HepG2 (cell line): ENCODE results near the gene BAIAP3. TPM values are rescaled to one million over a fixed set of nuclear protein-coding genes. Genes with fewer than 3 reads are reported as not detected.

Experiments used
- ARHGAP35 ChIP-seq: sonication (generic); formaldehyde crosslinking; IDR thresholded peaks from 2 replicates; pipeline ENCODE4 v1.9.0; 2022; ENCODE audit warnings: mild to moderate bottlenecking, inconsistent platforms, moderate library complexity, missing genetic modification reagents, borderline replicate concordance
- ATF7-NPFF ChIP-seq: sonication (generic); formaldehyde crosslinking; IDR thresholded peaks from 2 replicates; pipeline ENCODE4 v1.8.1; 2023; ENCODE audit warnings: mild to moderate bottlenecking, low read depth, missing genetic modification reagents, moderate library complexity
- JDP2 ChIP-seq: sonication (generic); formaldehyde crosslinking; IDR thresholded peaks from 2 replicates; pipeline ENCODE4 v1.8.1; 2022; ENCODE audit warnings: missing genetic modification reagents, borderline replicate concordance
- KLF13 ChIP-seq: sonication (generic); formaldehyde crosslinking; IDR thresholded peaks from 2 replicates; pipeline ENCODE4 v1.4.0; 2020; ENCODE audit warnings: mild to moderate bottlenecking, missing genetic modification reagents
- KMT2A ChIP-seq: sonication (generic); formaldehyde crosslinking; IDR thresholded peaks from 2 replicates; pipeline ENCODE4 v1.4.0; 2020; ENCODE audit warnings: missing genetic modification reagents
- SRSF1 ChIP-seq: fragments of 200-400 bp; formaldehyde crosslinking; optimal IDR thresholded peaks from 2 replicates; pipeline ENCODE3; 2017; ENCODE audit warnings: mild to moderate bottlenecking, low read depth, low read length, moderate library complexity
- TAF1 ChIP-seq: sonication (generic); formaldehyde crosslinking; IDR thresholded peaks from 2 replicates; pipeline ENCODE4 v1.4.0; 2020; ENCODE audit warnings: missing genetic modification reagents
- TP53 ChIP-seq: sonication (generic); formaldehyde crosslinking; conservative IDR thresholded peaks from 2 replicates; pipeline ENCODE4 v1.4.0; 2020; ENCODE audit warnings: missing genetic modification reagents
- ZNF335 ChIP-seq: sonication (generic); formaldehyde crosslinking; IDR thresholded peaks from 2 replicates; pipeline ENCODE4 v1.4.0; 2020; ENCODE audit warnings: missing genetic modification reagents
- ZNF598 ChIP-seq: sonication (generic); formaldehyde crosslinking; IDR thresholded peaks from 2 replicates; pipeline ENCODE4 v1.5.1; 2020; ENCODE audit warnings: mild to moderate bottlenecking, missing genetic modification reagents, borderline replicate concordance
- ZNF607 ChIP-seq: sonication (generic); formaldehyde crosslinking; IDR thresholded peaks from 2 replicates; pipeline ENCODE4 v1.5.1; 2020; ENCODE audit warnings: missing genetic modification reagents, mild to moderate bottlenecking, borderline replicate concordance
- ZNF672 ChIP-seq: sonication (generic); formaldehyde crosslinking; IDR thresholded peaks from 2 replicates; pipeline ENCODE4 v1.8.1; 2022; ENCODE audit warnings: missing genetic modification reagents
- polyA plus RNA-seq, 8 experiments: library from polyadenylated mRNA; depleted of rRNA in 3 of 8; stranded (reverse) in 7 of 8; unstranded in 1 of 8; fragments of >200 nt; fragmentation: Illumina TruSeq in 4 of 8; extraction: Trizol in 4 of 8; gene quantifications; 2 replicates each; pipeline versions ENCODE4 v1.2.1 to v1.2.3, GENCODE V29; 2011 to 2016; ENCODE audit warnings: low read depth in 4 of 8, missing spikeins in 1 of 8, mixed read lengths in 1 of 8; ENCODE audit not compliant: insufficient read depth in 1 of 8
- total RNA-seq, 5 experiments: library from RNA; depleted of rRNA; stranded (reverse); fragments of >200 nt; fragmentation: Illumina TruSeq; extraction: Trizol; gene quantifications; 2 replicates each; pipeline ENCODE4 v1.2.3, GENCODE V29; 2016; ENCODE audit warnings: low read depth in 1 of 5
- TF ChIP-seq, protein P1 (sequence below): sonication (generic); formaldehyde crosslinking; conservative IDR thresholded peaks from 2 replicates; pipeline ENCODE4 v1.8.0; 2022; ENCODE audit warnings: low read depth, missing genetic modification reagents
- TF ChIP-seq, protein P2 (sequence below): IDR thresholded peaks from 2 replicates; pipeline ENCODE4 v1.6.1; 2012; ENCODE audit warnings: inconsistent platforms
- TF ChIP-seq, protein P3 (sequence below): fragments of 450-650 bp; IDR thresholded peaks from 2 replicates; pipeline ENCODE4 v1.6.1; 2017
- TF ChIP-seq, protein P4 (sequence below): sonication (generic); formaldehyde crosslinking; IDR thresholded peaks from 2 replicates; pipeline ENCODE4 v1.5.0; 2020; ENCODE audit warnings: mild to moderate bottlenecking, missing genetic modification reagents
- TF ChIP-seq, protein P5 (sequence below): sonication (generic); formaldehyde crosslinking; IDR thresholded peaks from 2 replicates; pipeline ENCODE4 v1.8.0; 2022; ENCODE audit warnings: mild to moderate bottlenecking, missing genetic modification reagents; ENCODE audit not compliant: insufficient replicate concordance
- TF ChIP-seq, protein P6 (sequence below): IDR thresholded peaks from 2 replicates; pipeline ENCODE4 v1.6.1; 2016; ENCODE audit warnings: low read depth, control low read depth
- TF ChIP-seq, protein P7 (sequence below): sonication (generic); formaldehyde crosslinking; IDR thresholded peaks from 2 replicates; pipeline ENCODE4 v1.5.0; 2020; ENCODE audit warnings: missing genetic modification reagents

BAIAP3 gene
- total and polyA plus RNA-seq, 2 of the 13 experiments (the other 11 are each of a cell fraction or from before 2014, with no cell fraction given) = 3.2 to 5.7 TPM

DNA sequence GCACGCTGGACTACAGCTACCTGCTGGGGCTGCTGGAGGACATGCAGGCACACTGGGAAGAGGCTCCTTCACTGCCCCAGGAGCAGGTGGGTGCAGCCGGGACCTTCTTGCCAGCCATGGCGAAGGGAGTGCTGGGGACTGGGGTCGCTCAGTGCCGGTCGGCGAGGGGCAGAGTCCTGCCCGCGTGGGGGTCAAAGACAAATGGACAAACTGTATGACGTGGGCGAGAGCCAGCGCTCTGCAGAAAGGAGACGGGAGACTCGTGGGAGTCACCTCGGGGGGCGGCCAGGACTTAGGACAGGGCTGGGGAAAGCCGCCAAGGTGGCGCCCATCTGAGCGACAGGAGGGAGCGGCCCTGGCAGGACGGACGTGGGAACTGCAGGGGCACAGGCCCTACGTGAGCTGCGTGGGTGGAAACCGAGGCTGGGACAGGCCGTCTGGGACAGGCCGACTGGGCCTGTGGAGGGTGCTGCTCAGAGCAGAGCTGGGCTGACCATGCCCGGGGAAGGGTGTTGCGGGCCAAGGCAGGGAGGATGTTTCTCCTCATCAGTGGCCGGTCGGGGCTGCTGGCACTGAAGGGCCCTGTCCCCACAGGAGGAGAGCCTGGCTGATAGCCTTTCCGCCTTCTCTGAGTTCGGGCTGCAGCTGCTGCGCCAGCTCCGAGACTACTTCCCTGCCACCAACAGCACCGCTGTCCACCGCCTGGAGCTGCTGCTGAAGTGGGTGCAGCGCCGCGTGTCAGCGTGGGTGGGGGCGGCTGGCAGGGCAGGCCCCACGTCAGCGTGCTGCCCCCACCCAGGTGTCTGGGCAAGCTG is 10.2 kb downstream of the BAIAP3 start (continued):
- TF ChIP-seq, protein P1, sequence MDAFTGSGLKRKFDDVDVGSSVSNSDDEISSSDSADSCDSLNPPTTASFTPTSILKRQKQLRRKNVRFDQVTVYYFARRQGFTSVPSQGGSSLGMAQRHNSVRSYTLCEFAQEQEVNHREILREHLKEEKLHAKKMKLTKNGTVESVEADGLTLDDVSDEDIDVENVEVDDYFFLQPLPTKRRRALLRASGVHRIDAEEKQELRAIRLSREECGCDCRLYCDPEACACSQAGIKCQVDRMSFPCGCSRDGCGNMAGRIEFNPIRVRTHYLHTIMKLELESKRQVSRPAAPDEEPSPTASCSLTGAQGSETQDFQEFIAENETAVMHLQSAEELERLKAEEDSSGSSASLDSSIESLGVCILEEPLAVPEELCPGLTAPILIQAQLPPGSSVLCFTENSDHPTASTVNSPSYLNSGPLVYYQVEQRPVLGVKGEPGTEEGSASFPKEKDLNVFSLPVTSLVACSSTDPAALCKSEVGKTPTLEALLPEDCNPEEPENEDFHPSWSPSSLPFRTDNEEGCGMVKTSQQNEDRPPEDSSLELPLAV = no peak
- no peak for TF ChIP-seq ZNF672 (CRISPR knock-in tag)
- TF ChIP-seq, protein P2, sequence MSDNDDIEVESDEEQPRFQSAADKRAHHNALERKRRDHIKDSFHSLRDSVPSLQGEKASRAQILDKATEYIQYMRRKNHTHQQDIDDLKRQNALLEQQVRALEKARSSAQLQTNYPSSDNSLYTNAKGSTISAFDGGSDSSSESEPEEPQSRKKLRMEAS = peak; percentile 2; the same call in 1 of the 2 replicates
- TF ChIP-seq KMT2A (CRISPR knock-in tag) = no peak
- TF ChIP-seq JDP2 (CRISPR knock-in tag) = no peak
- TF ChIP-seq ZNF335 (CRISPR knock-in tag) = no peak
- TF ChIP-seq, protein P3, sequence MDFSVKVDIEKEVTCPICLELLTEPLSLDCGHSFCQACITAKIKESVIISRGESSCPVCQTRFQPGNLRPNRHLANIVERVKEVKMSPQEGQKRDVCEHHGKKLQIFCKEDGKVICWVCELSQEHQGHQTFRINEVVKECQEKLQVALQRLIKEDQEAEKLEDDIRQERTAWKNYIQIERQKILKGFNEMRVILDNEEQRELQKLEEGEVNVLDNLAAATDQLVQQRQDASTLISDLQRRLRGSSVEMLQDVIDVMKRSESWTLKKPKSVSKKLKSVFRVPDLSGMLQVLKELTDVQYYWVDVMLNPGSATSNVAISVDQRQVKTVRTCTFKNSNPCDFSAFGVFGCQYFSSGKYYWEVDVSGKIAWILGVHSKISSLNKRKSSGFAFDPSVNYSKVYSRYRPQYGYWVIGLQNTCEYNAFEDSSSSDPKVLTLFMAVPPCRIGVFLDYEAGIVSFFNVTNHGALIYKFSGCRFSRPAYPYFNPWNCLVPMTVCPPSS = no peak
- no peak for TF ChIP-seq KLF13
- peak; percentile 60; the same call in 1 of the 2 replicates for TF ChIP-seq TAF1 (CRISPR knock-in tag)
- TF ChIP-seq ARHGAP35 = no peak
- TF ChIP-seq, protein P4, sequence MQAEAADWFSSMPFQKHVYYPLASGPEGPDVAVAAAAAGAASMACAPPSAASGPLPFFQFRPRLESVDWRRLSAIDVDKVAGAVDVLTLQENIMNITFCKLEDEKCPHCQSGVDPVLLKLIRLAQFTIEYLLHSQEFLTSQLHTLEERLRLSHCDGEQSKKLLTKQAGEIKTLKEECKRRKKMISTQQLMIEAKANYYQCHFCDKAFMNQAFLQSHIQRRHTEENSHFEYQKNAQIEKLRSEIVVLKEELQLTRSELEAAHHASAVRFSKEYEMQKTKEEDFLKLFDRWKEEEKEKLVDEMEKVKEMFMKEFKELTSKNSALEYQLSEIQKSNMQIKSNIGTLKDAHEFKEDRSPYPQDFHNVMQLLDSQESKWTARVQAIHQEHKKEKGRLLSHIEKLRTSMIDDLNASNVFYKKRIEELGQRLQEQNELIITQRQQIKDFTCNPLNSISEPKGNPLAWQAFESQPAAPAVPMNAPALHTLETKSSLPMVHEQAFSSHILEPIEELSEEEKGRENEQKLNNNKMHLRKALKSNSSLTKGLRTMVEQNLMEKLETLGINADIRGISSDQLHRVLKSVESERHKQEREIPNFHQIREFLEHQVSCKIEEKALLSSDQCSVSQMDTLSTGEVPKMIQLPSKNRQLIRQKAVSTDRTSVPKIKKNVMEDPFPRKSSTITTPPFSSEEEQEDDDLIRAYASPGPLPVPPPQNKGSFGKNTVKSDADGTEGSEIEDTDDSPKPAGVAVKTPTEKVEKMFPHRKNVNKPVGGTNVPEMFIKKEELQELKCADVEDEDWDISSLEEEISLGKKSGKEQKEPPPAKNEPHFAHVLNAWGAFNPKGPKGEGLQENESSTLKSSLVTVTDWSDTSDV (CRISPR knock-in tag) = peak; percentile 55; the same call in 1 of the 2 replicates
- TF ChIP-seq TP53 (CRISPR knock-in tag) = no peak
- TF ChIP-seq, protein P5, sequence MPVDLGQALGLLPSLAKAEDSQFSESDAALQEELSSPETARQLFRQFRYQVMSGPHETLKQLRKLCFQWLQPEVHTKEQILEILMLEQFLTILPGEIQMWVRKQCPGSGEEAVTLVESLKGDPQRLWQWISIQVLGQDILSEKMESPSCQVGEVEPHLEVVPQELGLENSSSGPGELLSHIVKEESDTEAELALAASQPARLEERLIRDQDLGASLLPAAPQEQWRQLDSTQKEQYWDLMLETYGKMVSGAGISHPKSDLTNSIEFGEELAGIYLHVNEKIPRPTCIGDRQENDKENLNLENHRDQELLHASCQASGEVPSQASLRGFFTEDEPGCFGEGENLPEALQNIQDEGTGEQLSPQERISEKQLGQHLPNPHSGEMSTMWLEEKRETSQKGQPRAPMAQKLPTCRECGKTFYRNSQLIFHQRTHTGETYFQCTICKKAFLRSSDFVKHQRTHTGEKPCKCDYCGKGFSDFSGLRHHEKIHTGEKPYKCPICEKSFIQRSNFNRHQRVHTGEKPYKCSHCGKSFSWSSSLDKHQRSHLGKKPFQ (CRISPR knock-in tag) = no peak
- TF ChIP-seq, protein P6, sequence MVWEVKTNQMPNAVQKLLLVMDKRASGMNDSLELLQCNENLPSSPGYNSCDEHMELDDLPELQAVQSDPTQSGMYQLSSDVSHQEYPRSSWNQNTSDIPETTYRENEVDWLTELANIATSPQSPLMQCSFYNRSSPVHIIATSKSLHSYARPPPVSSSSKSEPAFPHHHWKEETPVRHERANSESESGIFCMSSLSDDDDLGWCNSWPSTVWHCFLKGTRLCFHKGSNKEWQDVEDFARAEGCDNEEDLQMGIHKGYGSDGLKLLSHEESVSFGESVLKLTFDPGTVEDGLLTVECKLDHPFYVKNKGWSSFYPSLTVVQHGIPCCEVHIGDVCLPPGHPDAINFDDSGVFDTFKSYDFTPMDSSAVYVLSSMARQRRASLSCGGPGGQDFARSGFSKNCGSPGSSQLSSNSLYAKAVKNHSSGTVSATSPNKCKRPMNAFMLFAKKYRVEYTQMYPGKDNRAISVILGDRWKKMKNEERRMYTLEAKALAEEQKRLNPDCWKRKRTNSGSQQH = no peak
- peak; percentile 19 for TF ChIP-seq SRSF1
- no peak for TF ChIP-seq ZNF598
- TF ChIP-seq, protein P7, sequence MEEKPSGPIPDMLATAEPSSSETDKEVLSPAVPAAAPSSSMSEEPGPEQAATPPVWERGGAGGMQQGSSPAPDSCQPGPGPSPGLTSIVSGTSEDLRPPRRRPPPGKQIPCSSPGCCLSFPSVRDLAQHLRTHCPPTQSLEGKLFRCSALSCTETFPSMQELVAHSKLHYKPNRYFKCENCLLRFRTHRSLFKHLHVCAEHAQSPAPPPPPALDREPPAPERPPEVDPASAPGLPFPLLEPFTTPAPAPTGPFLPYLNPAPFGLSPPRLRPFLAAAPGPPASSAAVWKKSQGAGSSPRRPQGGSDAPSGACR = 0 out of 2 replicates have a peak, but pooled peaks have one; percentile 21
- no peak for TF ChIP-seq ATF7-NPFF (CRISPR knock-in tag)
- TF ChIP-seq ZNF607 (CRISPR knock-in tag) = no peak
